Measurements from ENCODE around the gene PPP6R3. TPM values are rescaled to one million over a fixed set of nuclear protein-coding genes. Genes with fewer than 3 reads are reported as not detected.

PPP6R3 gene
- total RNA-seq, 1 donor from 2014 or later: 115 TPM

- no peak for DNase-seq (ENCODE audit: low spot score)
- Mint-ChIP-seq H3K4me1 (ENCODE audit: unreplicated experiment) (peaks cover 66% of the 10 kb centered on the region), H3K9me3 (ENCODE audit: unreplicated experiment) (no peaks in the 10 kb centered on the region), H3K36me3 (ENCODE audit: low read depth, unreplicated experiment) (peaks cover 19% of the 10 kb centered on the region), H3K4me3 (ENCODE audit: unreplicated experiment) (no peak overlapping the region), H3K27ac (ENCODE audit: unreplicated experiment) (peak overlapping the region; percentile 19), H3K27me3 (ENCODE audit: unreplicated experiment) (peaks cover 5% of the 10 kb centered on the region)
- no peak for TF ChIP-seq CTCF (IDR thresholded peaks at IDR 0.05; ENCODE audit: unreplicated experiment)
These were observed 6.8 kb downstream of the PPP6R3 start for GRCh38 chr11:68467201-68467834.

GRCh38 chr11:68468217-68468828 lies 7.8 kb downstream of the PPP6R3 start:
- TF ChIP-seq CTCF (IDR thresholded peaks at IDR 0.05; ENCODE audit: unreplicated experiment): no peak
- Mint-ChIP-seq H3K27me3 (ENCODE audit: unreplicated experiment) (peaks cover 5% of the 10 kb centered on the region), H3K4me1 (ENCODE audit: unreplicated experiment) (peaks cover 64% of the 10 kb centered on the region), H3K27ac (ENCODE audit: unreplicated experiment) (no peak overlapping the region), H3K4me3 (ENCODE audit: unreplicated experiment) (no peak overlapping the region), H3K9me3 (ENCODE audit: unreplicated experiment) (no peaks in the 10 kb centered on the region), H3K36me3 (ENCODE audit: low read depth, unreplicated experiment) (peaks cover 28% of the 10 kb centered on the region)
- no peak for DNase-seq (ENCODE audit: low spot score)

- no peaks in the 10 kb centered on the region for H3K9me3 Mint-ChIP-seq (ENCODE audit: unreplicated experiment)
- TF ChIP-seq CTCF (IDR thresholded peaks at IDR 0.05; ENCODE audit: unreplicated experiment): no peak
- no peak overlapping the region for H3K27ac Mint-ChIP-seq (ENCODE audit: unreplicated experiment)
- peaks cover 5% of the 10 kb centered on the region for H3K27me3 Mint-ChIP-seq (ENCODE audit: unreplicated experiment)
- H3K36me3 Mint-ChIP-seq (ENCODE audit: low read depth, unreplicated experiment): peaks cover 32% of the 10 kb centered on the region
- H3K4me1 Mint-ChIP-seq (ENCODE audit: unreplicated experiment): peaks cover 65% of the 10 kb centered on the region
- DNase-seq (ENCODE audit: low spot score): no peak
- H3K4me3 Mint-ChIP-seq (ENCODE audit: unreplicated experiment): no peak overlapping the region
These were observed 8.6 kb downstream of the PPP6R3 start for GRCh38 chr11:68469122-68469521.

- no peak for TF ChIP-seq CTCF (IDR thresholded peaks at IDR 0.05; ENCODE audit: unreplicated experiment)
- DNase-seq (ENCODE audit: low spot score): no peak
- Mint-ChIP-seq H3K36me3 (ENCODE audit: low read depth, unreplicated experiment) (peaks cover 35% of the 10 kb centered on the region), H3K4me1 (ENCODE audit: unreplicated experiment) (peaks cover 61% of the 10 kb centered on the region), H3K27ac (ENCODE audit: unreplicated experiment) (no peak overlapping the region), H3K4me3 (ENCODE audit: unreplicated experiment) (no peak overlapping the region), H3K9me3 (ENCODE audit: unreplicated experiment) (no peaks in the 10 kb centered on the region), H3K27me3 (ENCODE audit: unreplicated experiment) (peaks cover 5% of the 10 kb centered on the region)
These were observed 9.1 kb downstream of the PPP6R3 start for GRCh38 chr11:68469642-68470041.

- Mint-ChIP-seq H3K27me3 (ENCODE audit: unreplicated experiment) (peaks cover 4% of the 10 kb centered on the region), H3K4me3 (ENCODE audit: unreplicated experiment) (peak overlapping the region; percentile 17), H3K4me1 (ENCODE audit: unreplicated experiment) (peaks cover 61% of the 10 kb centered on the region), H3K9me3 (ENCODE audit: unreplicated experiment) (no peaks in the 10 kb centered on the region), H3K36me3 (ENCODE audit: low read depth, unreplicated experiment) (peaks cover 35% of the 10 kb centered on the region), H3K27ac (ENCODE audit: unreplicated experiment) (no peak overlapping the region)
- no peak for TF ChIP-seq CTCF (IDR thresholded peaks at IDR 0.05; ENCODE audit: unreplicated experiment)
- no peak for DNase-seq (ENCODE audit: low spot score)
These were observed 9.8 kb downstream of the PPP6R3 start for GRCh38 chr11:68470304-68470811.
